ENCODE results near the gene SMARCD1.

SMARCD1 gene

GRCh38 chr12:50084775-50085614 lies at the start of gene SMARCD1:
SMARCD1 (plus strand) TSS chr12:50085342; CDS start chr12:50085370, 28 bp downstream.
- DNase-seq, result peak; percentile 90

GRCh38 chr12:50038336-50038735 lies 46.8 kb upstream of the SMARCD1 start:
- DNase-seq, result no peak

- peak; percentile 100 for DNase-seq
Measured at GRCh38 chr12:50039151-50039835, 45.8 kb upstream of the SMARCD1 start.

- DNase-seq, result no peak
Measured at GRCh38 chr12:50040657-50041056, 44.5 kb upstream of the SMARCD1 start.

GRCh38 chr12:50041062-50041860 lies 43.9 kb upstream of the SMARCD1 start:
- DNase-seq, result no peak

- no peak for DNase-seq
Measured at GRCh38 chr12:50041962-50042361, 43.2 kb upstream of the SMARCD1 start.

- no peak for DNase-seq
Measured at GRCh38 chr12:50042693-50043092, 42.4 kb upstream of the SMARCD1 start.

- no peak for DNase-seq
Measured at GRCh38 chr12:50043308-50043707, 41.8 kb upstream of the SMARCD1 start.

GRCh38 chr12:50043854-50044253 lies 41.3 kb upstream of the SMARCD1 start:
- DNase-seq, result no peak

GRCh38 chr12:50047693-50048250 lies 37.4 kb upstream of the SMARCD1 start:
- no peak for DNase-seq

- DNase-seq, result no peak
Measured at GRCh38 chr12:50049254-50050118, 35.7 kb upstream of the SMARCD1 start.

- no peak for DNase-seq
Measured at GRCh38 chr12:50050119-50050385, 35.1 kb upstream of the SMARCD1 start.

- no peak for DNase-seq
Measured at GRCh38 chr12:50050410-50051098, 34.6 kb upstream of the SMARCD1 start.

- no peak for DNase-seq
Measured at GRCh38 chr12:50051101-50051806, 33.9 kb upstream of the SMARCD1 start.

- DNase-seq, result no peak
Measured at GRCh38 chr12:50052544-50052943, 32.6 kb upstream of the SMARCD1 start.

GRCh38 chr12:50052964-50053363 lies 32.2 kb upstream of the SMARCD1 start:
- no peak for DNase-seq

- no peak for DNase-seq
Measured at GRCh38 chr12:50053583-50053982, 31.6 kb upstream of the SMARCD1 start.

GRCh38 chr12:50055831-50056638 lies 29.1 kb upstream of the SMARCD1 start:
- peak; percentile 80 for DNase-seq

- DNase-seq, result no peak
Measured at GRCh38 chr12:50056639-50056976, 28.5 kb upstream of the SMARCD1 start.
